GM19438 (cell line): ENCODE data around the gene DCLK3.

ENCODE experiments used
- ATAC-seq: cut with Tn5 transposase; IDR thresholded peaks from one replicate; pipeline ENCODE4 v1.9.1; 2021; ENCODE audit warnings: low read depth; ENCODE audit not compliant: unreplicated experiment

Gene DCLK3

DNA sequence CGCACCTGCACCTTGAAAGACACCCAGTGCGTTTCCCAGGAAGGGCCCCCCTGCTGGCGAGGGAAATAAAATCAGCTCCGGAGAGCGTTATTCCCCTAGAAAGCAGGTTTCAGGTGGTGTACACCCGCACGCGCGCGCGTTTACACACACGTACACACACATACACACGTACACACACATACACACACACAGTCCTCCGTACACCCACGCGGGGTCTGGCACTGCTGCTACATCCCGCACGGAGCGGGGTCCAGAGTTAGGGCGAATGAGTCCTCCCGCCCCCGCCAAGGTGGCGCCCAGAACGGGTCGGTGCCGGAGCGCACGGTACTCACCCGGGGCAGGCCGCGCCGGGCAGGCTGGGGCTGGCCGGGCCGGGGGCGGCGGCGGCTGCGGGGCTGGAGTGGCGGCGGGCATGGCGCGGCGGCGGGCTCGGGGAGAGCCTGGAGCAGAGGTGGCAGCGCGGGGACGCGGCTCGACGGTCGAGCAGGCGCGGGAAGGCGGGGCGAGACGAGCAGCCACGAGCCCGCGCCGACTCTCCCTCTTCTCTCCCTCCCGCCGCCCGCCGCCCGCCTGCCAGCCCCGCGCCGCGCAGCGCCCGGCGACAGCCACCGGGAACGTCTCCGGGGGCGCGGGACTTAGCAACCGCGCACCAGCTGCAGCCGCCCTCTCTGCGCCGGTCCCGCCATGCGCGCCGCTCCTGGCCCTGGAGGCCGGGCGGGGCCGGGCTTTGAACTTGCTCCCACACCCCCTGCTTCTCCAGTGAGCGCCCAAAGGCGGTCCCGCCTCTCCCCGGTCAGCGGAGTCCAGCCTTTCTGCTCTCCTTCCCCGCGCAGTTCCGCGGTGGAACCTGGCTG lies at the start of gene DCLK3:
TSS of gene DCLK3 (minus strand) at position 704 of the 854 bp plus-strand sequence. CDS start at position 414, 290 bp downstream.
- no peak for ATAC-seq

DNA sequence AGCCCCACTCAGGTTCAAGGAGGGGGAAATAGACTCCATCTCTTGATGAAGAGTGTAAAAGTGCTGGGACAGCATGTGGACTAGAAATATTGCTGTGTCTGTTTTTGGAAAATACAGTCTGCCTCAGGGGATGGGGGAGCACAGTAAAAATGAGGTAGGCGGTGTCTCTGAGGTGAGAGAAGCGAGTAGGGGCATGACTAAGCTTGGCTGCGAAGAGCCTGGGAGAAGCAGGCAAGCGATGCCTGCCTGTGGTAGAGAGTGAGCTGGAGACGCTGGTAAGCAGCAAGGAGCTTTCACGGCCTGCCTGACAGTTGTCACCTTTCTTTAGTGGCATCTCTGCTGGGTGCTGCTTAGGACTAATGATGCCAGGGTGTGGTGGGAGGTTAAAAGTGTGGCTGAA lies 49.0 kb upstream of the DCLK3 start:
- ATAC-seq: no peak

GRCh38 chr3:36812240-36812639 lies 47.9 kb upstream of the DCLK3 start:
- ATAC-seq: no peak

DNA sequence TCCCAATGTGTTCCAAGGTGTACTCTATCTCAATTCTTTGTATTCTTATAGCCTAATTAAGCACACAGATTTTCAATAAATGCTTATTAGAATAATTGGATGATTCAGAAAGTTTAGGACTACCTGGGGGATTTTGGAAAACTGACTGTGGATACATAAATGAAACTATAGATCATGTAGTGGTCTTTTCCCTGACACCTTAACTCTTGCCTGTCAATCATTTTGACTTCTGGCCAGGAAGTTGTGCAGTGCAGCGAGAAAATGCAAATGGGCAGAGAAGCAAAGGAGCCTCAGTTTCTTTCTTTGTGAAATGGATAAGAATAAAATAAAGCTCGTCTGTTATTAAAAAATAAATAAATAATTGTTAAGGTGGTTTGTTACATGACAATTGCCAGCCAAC lies 47.4 kb upstream of the DCLK3 start:
- ATAC-seq: no peak

GRCh38 chr3:36804295-36805055 lies 40.1 kb upstream of the DCLK3 start:
- no peak for ATAC-seq

- ATAC-seq: no peak
These were observed 38.9 kb upstream of the DCLK3 start for GRCh38 chr3:36803091-36803791.

DNA sequence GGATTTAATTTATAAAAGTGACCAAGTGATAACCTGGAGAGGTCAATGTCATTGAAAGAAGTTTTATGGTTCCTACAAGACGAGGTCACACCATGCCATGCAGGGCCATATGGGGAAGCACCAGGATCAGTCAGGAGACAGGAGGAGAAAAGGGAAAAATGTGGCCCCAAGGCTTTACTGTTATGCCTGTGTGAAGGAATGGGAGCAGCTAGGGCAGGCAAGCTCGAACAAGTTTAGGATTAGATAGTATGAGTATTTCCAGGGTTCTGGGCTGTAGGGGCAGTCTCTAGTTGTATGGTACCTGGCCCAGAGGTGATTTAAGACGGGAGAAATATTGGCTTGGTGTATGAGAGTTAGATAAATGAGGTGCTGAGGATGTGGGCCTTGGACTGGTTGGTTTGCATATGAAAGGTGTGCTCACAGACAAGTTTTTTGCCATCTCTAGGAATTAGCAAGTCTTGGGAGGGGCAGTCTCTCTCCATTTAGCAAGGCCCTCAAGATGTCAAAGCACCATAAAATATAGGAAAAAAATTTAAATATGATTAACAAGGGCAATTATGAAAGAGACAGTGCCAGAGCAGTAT lies 36.3 kb upstream of the DCLK3 start:
- ATAC-seq: no peak

DNA sequence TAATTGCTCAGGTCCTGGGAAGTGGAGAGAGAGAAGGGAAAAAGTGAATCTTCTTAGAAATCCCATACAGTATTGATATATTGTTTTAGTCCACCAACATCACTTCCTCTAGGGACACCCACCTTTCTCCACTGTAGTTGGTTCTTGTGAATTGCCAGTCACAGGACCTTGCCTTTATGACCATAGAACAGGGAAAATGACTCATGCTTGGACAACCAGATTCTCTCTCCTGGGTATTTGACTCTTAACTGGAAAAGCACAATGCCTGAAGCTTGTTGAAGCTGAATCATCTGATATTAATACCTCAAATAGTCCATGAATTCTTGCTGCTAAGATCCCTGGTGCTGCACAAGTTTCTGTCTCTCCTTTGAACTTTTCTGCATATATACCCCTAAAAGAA lies 32.5 kb upstream of the DCLK3 start:
- ATAC-seq: no peak

DNA sequence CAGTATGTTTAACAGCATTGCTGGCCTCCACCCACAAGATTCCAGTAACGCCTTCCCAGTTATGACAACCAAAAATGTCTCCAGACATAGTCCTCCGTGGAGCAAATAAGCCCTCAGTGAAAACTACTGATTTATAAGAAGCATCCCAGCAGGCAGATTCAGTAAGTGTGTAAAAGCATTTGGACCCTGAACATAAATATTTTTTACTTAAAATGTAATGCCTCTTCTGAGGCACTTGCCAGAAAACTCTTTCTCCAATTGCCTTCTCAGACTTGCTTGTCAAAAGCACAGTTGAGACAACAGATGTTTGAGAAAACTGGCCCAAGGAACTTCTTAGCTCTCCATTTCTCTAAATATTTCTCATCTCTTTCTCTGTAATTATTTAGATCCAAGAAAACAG lies 31.8 kb upstream of the DCLK3 start:
- ATAC-seq: no peak

GRCh38 chr3:36795622-36796021 lies 31.3 kb upstream of the DCLK3 start:
- ATAC-seq: no peak

DNA sequence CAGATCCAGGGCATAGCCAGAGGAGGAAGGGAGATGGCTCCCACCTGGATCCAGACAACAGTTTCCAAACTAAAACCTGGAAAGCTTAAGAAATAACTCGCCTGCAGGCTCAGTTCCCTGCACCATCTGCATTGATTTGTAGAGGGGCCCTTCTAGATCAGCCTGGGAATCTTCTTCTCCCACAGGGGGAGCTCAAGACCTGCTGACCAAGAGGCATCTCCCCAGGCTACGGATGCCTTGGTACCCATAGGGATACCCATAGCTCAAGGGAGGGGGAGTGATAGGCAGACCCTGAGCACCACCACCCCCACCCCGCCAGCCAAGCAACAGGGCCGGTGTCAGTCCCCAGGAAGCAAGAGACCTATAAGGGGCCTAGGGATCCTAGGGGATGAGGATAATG lies 28.0 kb upstream of the DCLK3 start:
- peak; percentile 77 for ATAC-seq

GRCh38 chr3:36790765-36791164 lies 26.4 kb upstream of the DCLK3 start:
- no peak for ATAC-seq

DNA sequence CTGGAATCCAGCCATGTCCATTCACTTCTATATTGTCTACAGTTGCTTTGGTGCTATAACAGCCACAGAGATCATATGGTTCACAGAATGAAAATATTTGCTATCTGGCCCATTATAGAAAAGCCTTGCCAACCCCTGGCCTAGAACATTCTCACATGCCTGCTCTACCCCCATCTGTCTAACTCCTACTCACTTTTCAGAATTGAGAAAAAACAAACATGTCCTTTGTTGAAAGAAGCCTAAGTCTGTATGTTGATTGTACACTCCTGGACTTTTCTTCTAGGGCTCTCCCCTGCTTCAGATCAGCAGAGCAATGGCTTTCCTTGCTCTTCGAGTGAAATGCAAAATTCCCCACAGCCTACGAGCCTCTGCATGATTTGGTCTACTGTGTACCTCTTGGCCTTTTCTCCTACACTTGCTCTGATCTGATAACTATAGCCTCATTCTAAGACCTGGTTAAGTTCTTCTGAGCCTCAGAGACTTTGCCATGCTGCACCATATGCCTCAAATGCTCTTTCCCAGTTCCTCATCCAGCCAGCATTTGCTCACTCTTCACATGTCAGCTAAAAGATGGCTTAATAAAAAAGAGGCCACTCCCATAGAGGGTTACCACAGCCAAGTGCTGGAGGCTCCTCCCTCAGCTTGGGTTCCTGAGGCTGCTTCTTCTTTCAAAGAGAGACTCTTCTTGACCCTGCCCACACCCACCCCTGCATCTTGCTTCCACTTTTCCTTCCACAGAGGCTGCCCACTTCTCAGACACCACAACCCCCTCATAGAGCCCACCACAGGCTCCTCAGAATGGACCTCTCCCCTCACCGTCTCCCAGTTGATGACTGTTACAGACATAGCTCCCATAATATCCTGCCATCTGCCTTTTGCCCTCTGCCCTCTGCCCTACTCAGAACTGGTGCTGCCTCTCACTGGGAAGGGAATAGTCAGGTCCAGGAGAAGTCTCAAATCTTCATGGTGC lies 22.9 kb upstream of the DCLK3 start:
- ATAC-seq: no peak

DNA sequence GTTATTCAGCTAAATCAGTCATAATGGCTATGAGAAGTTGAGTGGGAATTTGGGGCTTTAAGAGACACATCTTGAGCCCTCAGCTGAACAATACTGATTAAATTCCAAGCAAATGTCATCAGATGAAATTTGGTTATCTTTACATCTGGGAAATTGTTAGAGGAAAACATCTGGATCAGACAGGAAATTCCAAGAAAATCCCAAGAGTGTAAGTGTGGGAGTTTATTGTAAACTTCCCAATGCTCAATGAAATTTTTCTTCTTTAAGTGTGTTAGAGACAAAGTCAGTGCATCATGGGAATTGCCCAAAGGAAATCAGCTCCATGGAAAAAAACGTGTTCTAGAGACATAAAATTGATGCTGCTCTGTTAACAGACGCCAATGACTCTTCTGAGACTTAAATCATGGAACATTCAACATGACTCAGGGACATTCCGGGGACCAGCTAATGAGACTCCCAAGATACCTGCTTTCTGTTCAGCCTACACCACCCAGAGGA lies 19.8 kb upstream of the DCLK3 start:
- no peak for ATAC-seq

GRCh38 chr3:36777424-36778218 lies 13.3 kb upstream of the DCLK3 start:
- ATAC-seq: peak; percentile 70

- no peak for ATAC-seq
These were observed 12.1 kb upstream of the DCLK3 start for GRCh38 chr3:36776436-36776835.

DNA sequence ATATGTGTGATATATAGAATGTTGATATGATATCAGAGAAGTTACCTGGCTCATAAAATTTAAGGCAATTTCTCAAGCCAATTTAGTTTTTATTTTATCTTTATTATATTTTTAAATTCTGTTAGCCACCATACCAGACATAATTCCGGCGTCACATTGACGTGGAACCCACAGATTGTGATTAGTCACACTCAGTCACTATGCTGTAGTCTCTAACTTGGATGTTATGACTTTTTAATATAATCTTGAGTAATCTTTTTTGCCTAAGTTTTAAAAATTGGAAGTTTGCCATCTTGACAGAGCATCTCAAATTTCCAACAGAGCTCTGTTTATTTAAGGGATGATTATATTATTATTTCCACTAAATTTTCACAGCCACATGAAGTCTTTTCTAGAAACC lies 9.7 kb upstream of the DCLK3 start:
- no peak for ATAC-seq

GRCh38 chr3:36771931-36772330 lies 7.6 kb upstream of the DCLK3 start:
- no peak for ATAC-seq

DNA sequence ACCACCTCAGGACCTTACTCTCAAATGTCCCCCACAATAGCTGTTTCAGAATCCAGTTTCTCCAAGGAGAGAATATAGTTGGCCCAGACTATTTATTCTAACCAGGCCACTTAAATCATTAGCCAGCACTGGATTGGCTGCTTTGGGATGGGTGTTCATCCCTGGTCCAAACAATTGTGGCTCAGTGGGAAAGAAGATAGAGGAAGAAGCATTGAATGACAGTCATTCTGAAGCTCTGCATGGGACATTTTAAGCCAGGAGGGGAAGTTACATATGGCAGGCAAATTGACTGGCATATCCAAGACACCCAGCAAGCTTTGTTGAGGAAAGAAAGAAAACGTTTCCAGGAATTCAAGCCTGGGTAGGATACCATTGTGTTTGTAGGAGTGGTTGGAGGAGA lies 5.6 kb upstream of the DCLK3 start:
- ATAC-seq: no peak
